K562 (cell line): ENCODE data around the gene ZBTB16.

ENCODE experiments used
- CBFB ChIP-seq: sonication (generic); formaldehyde crosslinking; IDR thresholded peaks from 2 replicates; pipeline ENCODE4 v1.4.0; 2020; ENCODE audit warnings: mild to moderate bottlenecking, missing genetic modification reagents
- CHCHD3 ChIP-seq: fragments of 250-450 bp; sonication (Bioruptor Pico); IDR thresholded peaks from 2 replicates; pipeline ENCODE4 v2.1.2; 2022; ENCODE audit warnings: mild to moderate bottlenecking
- GATAD2A ChIP-seq: fragments of 450-650 bp; IDR thresholded peaks from 2 replicates; pipeline ENCODE4 v1.6.1; 2017
- PCBP2 ChIP-seq: fragments of 200-400 bp; formaldehyde crosslinking; IDR thresholded peaks from 2 replicates; pipeline ENCODE4 v1.6.1; 2018; ENCODE audit warnings: low read length, low read depth, mild to moderate bottlenecking, moderate library complexity; ENCODE audit not compliant: poor library complexity, severe bottlenecking
- RAD51 ChIP-seq: fragments of 450-650 bp; IDR thresholded peaks from 2 replicates; pipeline ENCODE4 v1.7.1; 2016; ENCODE audit warnings: low read depth, mild to moderate bottlenecking, borderline replicate concordance

DNA sequence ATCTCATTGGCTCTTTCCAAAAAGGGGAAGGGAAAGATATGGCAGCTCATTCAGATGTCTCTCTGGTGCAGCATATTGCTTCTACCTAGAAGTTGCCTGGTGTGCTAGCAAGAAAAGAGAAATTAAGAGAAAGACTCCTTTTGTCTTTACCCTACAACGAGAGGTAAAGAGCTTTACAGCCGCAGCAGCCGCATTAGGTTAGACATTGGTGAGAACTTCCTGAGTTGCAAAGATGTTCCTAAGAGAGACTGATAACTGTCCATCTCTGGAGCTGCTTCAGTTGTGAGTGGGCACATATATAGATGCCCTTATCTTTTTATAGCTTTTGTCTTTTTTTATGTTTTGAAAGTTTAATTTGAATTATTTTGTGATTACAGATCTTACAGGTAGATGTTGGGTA is 155.9 kb downstream of the ZBTB16 start:
- TF ChIP-seq GATAD2A (no peak), CBFB (CRISPR knock-in tag) (no peak), PCBP2 (no peak), CHCHD3 (CRISPR knock-in tag) (no peak), RAD51 (no peak)
